Endothelial cell of umbilical vein (primary cell): ENCODE results near the gene TBC1D9B. TPM values are rescaled to one million over a fixed set of nuclear protein-coding genes. Genes with fewer than 3 reads are reported as not detected.

Experiments used
- BruUV-seq: library from RNA; stranded (reverse); fragments of 400-500 nt; replicated peaks from 2 replicates; lab custom pipeline; 2021; lab: Mats Ljungman, UMichigan
- CTCF ChIA-PET: fragments of 300-600, 350-600 bp; sonication (Branson Sonifier 250); formaldehyde crosslinking; loops from one replicate; lab custom pipeline; 2021; ENCODE audit warnings: antibody characterized with exemption, inconsistent platforms; lab: Charles Lee
- POLR2A ChIA-PET: fragments of 300-600, 350-600 bp; sonication (Branson Sonifier 250); formaldehyde crosslinking; loops from one replicate; lab custom pipeline; 2021; ENCODE audit warnings: antibody characterized with exemption, inconsistent platforms; lab: Charles Lee
- DNase-seq: peaks from one replicate; pipeline ENCODE4 v3.0.0-alpha.2; 2011; ENCODE audit warnings: low read depth, low spot score
- FAIRE-seq: peaks from 2 replicates; lab custom pipeline; 2011; peaks lifted over from hg19 to GRCh38; lab: Jason Lieb, UNC
- H2AFZ ChIP-seq: 2 replicates; pipeline ENCODE4 v1.6.0; 2012; ENCODE audit warnings: low read depth, low read length, control low read depth, inconsistent platforms
- H3K27ac ChIP-seq: 2 replicates; pipeline ENCODE4 v1.5.1; 2011; ENCODE audit warnings: low read depth, mild to moderate bottlenecking, control low read depth, low read length, moderate library complexity; ENCODE audit not compliant: insufficient read depth
- H3K27me3 ChIP-seq, 2 experiments: 2 replicates each; pipeline versions ENCODE4 v1.6.0 to v1.6.1; 2011; ENCODE audit warnings: low read length in 2 of 2, mixed read lengths in 1 of 2; ENCODE audit not compliant: control insufficient read depth in 2 of 2, insufficient read depth in 2 of 2
- H3K36me3 ChIP-seq, 2 experiments: 2 replicates in 1 of 2; 3 replicates in 1 of 2; pipeline ENCODE4 v1.5.1; 2011; ENCODE audit warnings: low read length in 2 of 2, mild to moderate bottlenecking in 1 of 2, moderate library complexity in 1 of 2; ENCODE audit not compliant: control insufficient read depth in 2 of 2, insufficient read depth in 2 of 2; ENCODE audit errors: extremely low read depth in 1 of 2
- H3K4me1 ChIP-seq: 3 replicates; pipeline ENCODE4 v1.5.1; 2011; ENCODE audit warnings: mild to moderate bottlenecking, low read length; ENCODE audit not compliant: control insufficient read depth, insufficient read depth; ENCODE audit errors: extremely low read depth
- H3K4me2 ChIP-seq: 2 replicates; pipeline ENCODE4 v1.6.1; 2011; ENCODE audit warnings: low read length, control low read depth, mixed read lengths; ENCODE audit not compliant: insufficient read depth
- H3K4me3 ChIP-seq, 3 experiments: fragments of 200-600 bp in 1 of 3; sonication (generic), shearing (Covaris generic) in 1 of 3; replicated peaks in 1 of 3; 2 replicates each; pipeline ENCODE4 v1.5.1; 2011 to 2016; ENCODE audit warnings: control low read depth in 3 of 3, low read length in 3 of 3, mild to moderate bottlenecking in 2 of 3, inconsistent platforms in 1 of 3, low read depth in 1 of 3, moderate library complexity in 1 of 3; ENCODE audit not compliant: insufficient read depth in 1 of 3
- H3K79me2 ChIP-seq: 2 replicates; pipeline ENCODE4 v1.6.0; 2012; ENCODE audit warnings: low read length, inconsistent platforms; ENCODE audit not compliant: control insufficient read depth, insufficient read depth
- H3K9ac ChIP-seq: replicated peaks from 2 replicates; pipeline ENCODE3; 2011; ENCODE audit warnings: low read length, control low read depth; ENCODE audit not compliant: insufficient read depth; ENCODE audit errors: extremely low read depth
- H3K9me1 ChIP-seq: replicated peaks from 3 replicates; pipeline ENCODE4 v1.6.0; 2011; ENCODE audit warnings: mild to moderate bottlenecking, low read length; ENCODE audit not compliant: control insufficient read depth, insufficient read depth; ENCODE audit errors: extremely low read depth
- H3K9me3 ChIP-seq: replicated peaks from 2 replicates; pipeline ENCODE4 v1.5.1; 2012; ENCODE audit warnings: low read length, inconsistent platforms; ENCODE audit not compliant: control insufficient read depth, insufficient read depth
- H4K20me1 ChIP-seq: replicated peaks from 2 replicates; pipeline ENCODE3; 2011; ENCODE audit warnings: mild to moderate bottlenecking, low read length; ENCODE audit not compliant: control insufficient read depth, insufficient read depth; ENCODE audit errors: extremely low read depth
- CTCF ChIP-seq, 2 donors: IDR thresholded peaks; 1 replicate in 1 of 2; 2 replicates in 1 of 2; pipeline ENCODE4 v1.5.1; 2011; ENCODE audit warnings: low read length in 2 of 2, mild to moderate bottlenecking in 2 of 2, moderate library complexity in 2 of 2, control low read depth in 1 of 2, inconsistent platforms in 1 of 2, low read depth in 1 of 2; ENCODE audit not compliant: insufficient read depth in 1 of 2; ENCODE audit errors: extremely low read depth in 1 of 2
- EZH2 ChIP-seq: IDR thresholded peaks from 2 replicates; pipeline ENCODE4 v1.6.1; 2012; ENCODE audit warnings: borderline replicate concordance, low read depth, mild to moderate bottlenecking, moderate library complexity, low read length, inconsistent platforms; ENCODE audit not compliant: severe bottlenecking
- FOS ChIP-seq: IDR thresholded peaks from 2 replicates; pipeline ENCODE4 v1.6.1; 2011; ENCODE audit warnings: mild to moderate bottlenecking, low read length, moderate library complexity, borderline replicate concordance; ENCODE audit not compliant: insufficient read depth
- GATA2 ChIP-seq: IDR thresholded peaks from 2 replicates; pipeline ENCODE4 v1.7.0; 2011; ENCODE audit warnings: low read depth, mild to moderate bottlenecking, moderate library complexity, mixed read lengths, low read length; ENCODE audit not compliant: insufficient read length, insufficient read depth
- JUN ChIP-seq: IDR thresholded peaks from 2 replicates; pipeline ENCODE4 v1.6.1; 2011; ENCODE audit warnings: borderline replicate concordance, low read depth; ENCODE audit not compliant: insufficient read length, insufficient read depth
- MYC ChIP-seq: IDR thresholded peaks from one replicate; pipeline ENCODE4 v1.6.1; 2011; ENCODE audit warnings: mild to moderate bottlenecking, low read depth, low read length
- POLR2A ChIP-seq: IDR thresholded peaks from 2 replicates; pipeline ENCODE4 v1.6.1; 2012; ENCODE audit warnings: low read depth, mild to moderate bottlenecking, control low read depth, low read length
- POLR2AphosphoS5 ChIP-seq: IDR thresholded peaks from 2 replicates; pipeline ENCODE4 v1.6.1; 2012; ENCODE audit warnings: low read depth, mild to moderate bottlenecking, control low read depth, low read length, moderate library complexity; ENCODE audit not compliant: insufficient read depth
- dilution Hi-C: fragments of 300-500 bp; cut with MboI; formaldehyde crosslinking; loops from one replicate; pipeline ENCODE4 v1.15.0; 2019; ENCODE audit warnings: low sequenced_read_pairs; ENCODE audit not compliant: extremely low pct_ligation_motif_present
- intact Hi-C: fragments of 100-400 bp; cut with micrococcal nuclease; formaldehyde crosslinking; loops from one replicate; pipeline ENCODE4 v1.10.0; 2022
- polyA plus RNA-seq, 4 experiments: library from polyadenylated mRNA; depleted of rRNA in 3 of 4; stranded (reverse) in 3 of 4; unstranded in 1 of 4; fragments of >200 nt; gene quantifications; 2 replicates each; pipeline versions ENCODE4 v1.2.1 to v1.2.3, GENCODE V29; 2011 to 2012; ENCODE audit warnings: missing spikeins in 1 of 4
- total RNA-seq: library from RNA; stranded (reverse); gene quantifications from 2 replicates; pipeline ENCODE4 v1.2.3, GENCODE V29; 2021
- TF ChIP-seq, protein P1 (sequence below): IDR thresholded peaks from 2 replicates; pipeline ENCODE4 v1.6.1; 2011; ENCODE audit not compliant: insufficient read depth, insufficient read length

Gene TBC1D9B
- total and polyA plus RNA-seq, 2 donors (not counting 3 experiments of a cell fraction or from before 2014, with no cell fraction given): 82.8 to 150 TPM

GRCh38 chr5:179875741-179876609 lies 31.7 kb downstream of the TBC1D9B start:
- no peaks in the 10 kb centered on the region for H3K9me1 ChIP-seq
- CTCF ChIA-PET: no interaction called here
- TF ChIP-seq FOS: no peak
- TF ChIP-seq GATA2: no peak
- TF ChIP-seq, protein P1, sequence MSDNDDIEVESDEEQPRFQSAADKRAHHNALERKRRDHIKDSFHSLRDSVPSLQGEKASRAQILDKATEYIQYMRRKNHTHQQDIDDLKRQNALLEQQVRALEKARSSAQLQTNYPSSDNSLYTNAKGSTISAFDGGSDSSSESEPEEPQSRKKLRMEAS: no peak
- no peak for TF ChIP-seq CTCF (IDR thresholded peaks at IDR 0.05; ENCODE audit: extremely low read depth in 1 of 2, insufficient read depth in 1 of 2, low read depth in 1 of 2, low read length in 2 of 2)
- TF ChIP-seq POLR2AphosphoS5: no peak
- TF ChIP-seq POLR2A: no peak
- no peak for TF ChIP-seq EZH2
- TF ChIP-seq MYC: no peak
- no peak for TF ChIP-seq JUN
- H3K9me3 ChIP-seq: no peaks in the 10 kb centered on the region
- H3K4me3 ChIP-seq: no peak overlapping the region
- dilution Hi-C loops: no loop called here
- no peaks in the 10 kb centered on the region for H4K20me1 ChIP-seq
- no peaks in the 10 kb centered on the region for H3K4me1 ChIP-seq
- H2AFZ ChIP-seq: no peak overlapping the region
- peaks cover 4 to 69% of the 10 kb centered on the region in 2 experiments for H3K36me3 ChIP-seq
- H3K27me3 ChIP-seq: no peaks in the 10 kb centered on the region
- intact Hi-C loops: no loop called here
- no peak overlapping the region for H3K27ac ChIP-seq
- no peak overlapping the region for H3K9ac ChIP-seq
- no TSS peak for BruUV-seq
- no peak overlapping the region for H3K4me2 ChIP-seq
- no peak for FAIRE-seq
- no peaks in the 10 kb centered on the region for H3K79me2 ChIP-seq
- DNase-seq: no peak
- POLR2A ChIA-PET: no interaction called here
